Thyroid gland (tissue), 4 donors: ENCODE data around the gene FOXO1.

Experiments
- POLR2A ChIP-seq, 2 donors: fragments of 450-650 bp; IDR thresholded peaks; one replicate each; pipeline ENCODE4 v1.6.1; 2017; ENCODE audit warnings: antibody characterized with exemption in 2 of 2, mild to moderate bottlenecking in 2 of 2, moderate library complexity in 1 of 2
- TF ChIP-seq, protein P1 (sequence below), 6 experiments: fragments of 200-600 bp in 3 of 6; fragments of 450-650 bp in 3 of 6; sonication (generic) in 3 of 6; IDR thresholded peaks; one replicate each; pipeline ENCODE4 v1.5.1; 2016 to 2019; ENCODE audit warnings: antibody characterized with exemption in 6 of 6, mild to moderate bottlenecking in 2 of 6, inconsistent platforms in 1 of 6, moderate library complexity in 1 of 6

GRCh38 chr13:40667622-40667978 lies 1.2 kb upstream of the FOXO1 start:
- TF ChIP-seq, protein P1, sequence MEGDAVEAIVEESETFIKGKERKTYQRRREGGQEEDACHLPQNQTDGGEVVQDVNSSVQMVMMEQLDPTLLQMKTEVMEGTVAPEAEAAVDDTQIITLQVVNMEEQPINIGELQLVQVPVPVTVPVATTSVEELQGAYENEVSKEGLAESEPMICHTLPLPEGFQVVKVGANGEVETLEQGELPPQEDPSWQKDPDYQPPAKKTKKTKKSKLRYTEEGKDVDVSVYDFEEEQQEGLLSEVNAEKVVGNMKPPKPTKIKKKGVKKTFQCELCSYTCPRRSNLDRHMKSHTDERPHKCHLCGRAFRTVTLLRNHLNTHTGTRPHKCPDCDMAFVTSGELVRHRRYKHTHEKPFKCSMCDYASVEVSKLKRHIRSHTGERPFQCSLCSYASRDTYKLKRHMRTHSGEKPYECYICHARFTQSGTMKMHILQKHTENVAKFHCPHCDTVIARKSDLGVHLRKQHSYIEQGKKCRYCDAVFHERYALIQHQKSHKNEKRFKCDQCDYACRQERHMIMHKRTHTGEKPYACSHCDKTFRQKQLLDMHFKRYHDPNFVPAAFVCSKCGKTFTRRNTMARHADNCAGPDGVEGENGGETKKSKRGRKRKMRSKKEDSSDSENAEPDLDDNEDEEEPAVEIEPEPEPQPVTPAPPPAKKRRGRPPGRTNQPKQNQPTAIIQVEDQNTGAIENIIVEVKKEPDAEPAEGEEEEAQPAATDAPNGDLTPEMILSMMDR (IDR thresholded peaks at IDR 0.05), result no peak
- no peak for TF ChIP-seq POLR2A (IDR thresholded peaks at IDR 0.05)
